HG03196 (cell line): ENCODE data around the gene ULBP3.
"Not testable (repeated sequence)": the region's sequence is repeated elsewhere in the genome, so short reads cannot be mapped to it uniquely, and the experiment has no call there.

Experiments
- ATAC-seq: cut with Tn5 transposase; IDR thresholded peaks from one replicate; pipeline ENCODE4 v1.9.1; 2021; ENCODE audit not compliant: unreplicated experiment

The ULBP3 gene

GRCh38 chr6:150043501-150044412, 25.2 kb downstream of the ULBP3 start:
- ATAC-seq, result no peak

- ATAC-seq, result no peak
Measured at GRCh38 chr6:150043096-150043495, 25.8 kb downstream of the ULBP3 start.

GRCh38 chr6:150038202-150039062, 30.5 kb downstream of the ULBP3 start:
- ATAC-seq, result no peak

- no peak for ATAC-seq
Measured at GRCh38 chr6:150037526-150038201, 31.3 kb downstream of the ULBP3 start.

- ATAC-seq, result no peak
Measured at GRCh38 chr6:150036081-150036480, 32.8 kb downstream of the ULBP3 start.

- ATAC-seq, result no peak
Measured at GRCh38 chr6:150033207-150033771, 35.6 kb downstream of the ULBP3 start.

- no peak for ATAC-seq
Measured at GRCh38 chr6:150032598-150032997, 36.3 kb downstream of the ULBP3 start.

GRCh38 chr6:150030611-150031010, 38.3 kb downstream of the ULBP3 start:
- no peak for ATAC-seq

GRCh38 chr6:150029749-150030148, 39.2 kb downstream of the ULBP3 start:
- ATAC-seq, result no peak

GRCh38 chr6:150029276-150029675, 39.6 kb downstream of the ULBP3 start:
- ATAC-seq, result no peak

GRCh38 chr6:150028799-150029198, 40.1 kb downstream of the ULBP3 start:
- no peak for ATAC-seq

- ATAC-seq, result no peak
Measured at GRCh38 chr6:150027806-150028565, 40.9 kb downstream of the ULBP3 start.

- no peak for ATAC-seq
Measured at GRCh38 chr6:150026976-150027805, 41.7 kb downstream of the ULBP3 start.

- ATAC-seq, result no peak
Measured at GRCh38 chr6:150025201-150025917, 43.6 kb downstream of the ULBP3 start, which contains the start of gene RAET1L. Gene RAET1L (minus strand): TSS chr6:150025532. CDS start chr6:150025471, 61 bp downstream.

GRCh38 chr6:150024646-150025155, 44.2 kb downstream of the ULBP3 start:
- no peak for ATAC-seq

GRCh38 chr6:150024021-150024420, 44.9 kb downstream of the ULBP3 start:
- ATAC-seq, result not testable (repeated sequence)

GRCh38 chr6:150021870-150022269, 47.1 kb downstream of the ULBP3 start:
- not testable (repeated sequence) for ATAC-seq

- ATAC-seq, result no peak
Measured at GRCh38 chr6:150018846-150019580, 49.9 kb downstream of the ULBP3 start.
